WERI-Rb-1 (cell line): ENCODE results near the gene COL28A1.

Source experiments
- DNase-seq: peaks from one replicate; pipeline ENCODE4 v3.0.0-alpha.2; 2020
- H3K27ac ChIP-seq: fragments of 250-450 bp; sonication (Bioruptor Pico); 2 replicates; pipeline ENCODE4 v1.5.1; 2020; ENCODE audit warnings: mild to moderate bottlenecking, moderate library complexity
- H3K27me3 ChIP-seq: fragments of 250-450 bp; sonication (Bioruptor Pico); 2 replicates; pipeline ENCODE4 v1.5.1; 2021; ENCODE audit warnings: mild to moderate bottlenecking, low read depth, moderate library complexity; ENCODE audit not compliant: insufficient read depth, severe bottlenecking
- H3K36me3 ChIP-seq: fragments of 250-450 bp; sonication (Bioruptor Pico); 2 replicates; pipeline ENCODE4 v1.5.1; 2020; ENCODE audit warnings: mild to moderate bottlenecking, moderate library complexity
- H3K4me3 ChIP-seq: 2 replicates; pipeline ENCODE4 v1.5.1; 2011; ENCODE audit warnings: low read depth, mild to moderate bottlenecking, control low read depth, low read length
- H3K9me3 ChIP-seq: fragments of 250-450 bp; sonication (Bioruptor Pico); 2 replicates; pipeline ENCODE4 v1.5.1; 2021; ENCODE audit warnings: mild to moderate bottlenecking, moderate library complexity; ENCODE audit not compliant: severe bottlenecking
- CTCF ChIP-seq: IDR thresholded peaks from 2 replicates; pipeline ENCODE4 v1.5.1; 2011; ENCODE audit warnings: low read depth, mild to moderate bottlenecking, control low read depth, inconsistent platforms, low read length

COL28A1 gene

DNA sequence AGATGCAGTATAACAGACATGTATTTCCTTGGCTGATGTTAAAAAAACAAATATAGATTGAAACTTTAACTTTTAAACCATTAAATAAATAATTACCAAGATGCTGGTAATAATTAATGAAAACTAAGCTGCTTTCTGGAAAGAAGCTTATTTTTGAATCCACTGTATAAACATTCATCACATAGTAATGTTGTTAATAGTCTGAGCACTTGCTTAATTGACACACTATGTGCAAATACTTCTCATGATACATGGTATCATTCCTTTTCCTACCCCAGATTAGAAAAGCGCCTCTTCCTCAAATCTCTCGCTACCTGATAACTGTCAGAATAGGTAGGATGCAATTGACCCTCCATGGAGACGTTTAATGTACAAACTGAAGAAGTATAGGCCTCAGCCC is 15.0 kb upstream of the COL28A1 start:
- Histone ChIP-seq H3K36me3 (no peaks in the 10 kb centered on the region), H3K4me3 (no peak overlapping the region), H3K9me3 (no peaks in the 10 kb centered on the region), H3K27me3 (no peaks in the 10 kb centered on the region), H3K27ac (no peak overlapping the region)
- DNase-seq: no peak
- TF ChIP-seq CTCF: no peak

GRCh38 chr7:7548407-7548806 is 12.7 kb upstream of the COL28A1 start:
- Histone ChIP-seq H3K27ac (no peak overlapping the region), H3K4me3 (no peak overlapping the region), H3K27me3 (no peaks in the 10 kb centered on the region), H3K9me3 (no peaks in the 10 kb centered on the region), H3K36me3 (no peaks in the 10 kb centered on the region)
- DNase-seq: no peak
- TF ChIP-seq CTCF: no peak

DNA sequence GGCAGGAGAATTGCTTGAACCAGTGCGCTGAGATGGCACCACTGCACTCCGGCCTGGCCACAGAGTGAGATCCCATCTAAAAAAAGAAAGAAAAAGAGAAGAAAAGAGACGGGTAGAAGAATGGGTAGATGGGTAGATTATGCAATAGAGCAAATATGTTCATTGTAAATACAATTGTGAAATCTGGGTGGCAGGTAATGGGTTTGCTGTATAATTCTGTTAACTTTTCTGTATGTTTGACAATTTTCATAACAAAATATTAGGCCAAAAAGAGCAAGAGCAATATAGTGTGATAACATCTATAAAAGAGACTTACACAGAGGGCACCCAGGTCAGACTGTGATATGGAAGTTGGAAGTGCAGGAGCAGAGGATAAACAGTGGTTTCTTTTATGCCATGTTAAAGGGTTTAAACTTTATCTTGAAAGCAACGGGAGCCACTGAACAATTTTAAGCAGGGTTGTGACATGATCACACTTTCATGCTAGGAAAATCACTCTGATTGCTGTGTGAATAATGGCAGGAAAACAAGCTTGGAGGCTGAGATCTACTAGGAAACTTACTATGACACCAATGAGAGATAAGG is 6.7 kb upstream of the COL28A1 start:
- Histone ChIP-seq H3K36me3 (no peaks in the 10 kb centered on the region), H3K4me3 (no peak overlapping the region), H3K9me3 (no peaks in the 10 kb centered on the region), H3K27me3 (no peaks in the 10 kb centered on the region), H3K27ac (no peak overlapping the region; the same call in 1 of the 2 replicates)
- no peak for DNase-seq
- TF ChIP-seq CTCF: no peak

- no peaks in the 10 kb centered on the region for H3K9me3 ChIP-seq
- no peaks in the 10 kb centered on the region for H3K36me3 ChIP-seq
- H3K27ac ChIP-seq: no peak overlapping the region
- no peak for DNase-seq
- no peak overlapping the region for H3K4me3 ChIP-seq
- TF ChIP-seq CTCF: no peak
- no peaks in the 10 kb centered on the region for H3K27me3 ChIP-seq
Measured at GRCh38 chr7:7539711-7540110, 4.0 kb upstream of the COL28A1 start.

- H3K36me3 ChIP-seq: no peaks in the 10 kb centered on the region
- no peak for DNase-seq
- H3K4me3 ChIP-seq: no peak overlapping the region
- H3K27me3 ChIP-seq: no peaks in the 10 kb centered on the region
- TF ChIP-seq CTCF: no peak
- H3K9me3 ChIP-seq: no peaks in the 10 kb centered on the region
- no peak overlapping the region for H3K27ac ChIP-seq
Measured at GRCh38 chr7:7539152-7539551, 3.5 kb upstream of the COL28A1 start.

- TF ChIP-seq CTCF: no peak
- no peaks in the 10 kb centered on the region for H3K36me3 ChIP-seq
- no peaks in the 10 kb centered on the region for H3K9me3 ChIP-seq
- DNase-seq: no peak
- H3K4me3 ChIP-seq: no peak overlapping the region
- no peak overlapping the region for H3K27ac ChIP-seq
- no peaks in the 10 kb centered on the region for H3K27me3 ChIP-seq
Measured at GRCh38 chr7:7537711-7538110, 2.0 kb upstream of the COL28A1 start.
